Activated T-cell treated with anti-CD3 and anti-CD28 coated beads for 1 hour (primary cell): ENCODE results near the gene SCAPER.

Source experiments
- DNase-seq: peaks from one replicate; pipeline ENCODE4 v3.0.0-alpha.2; 2020; ENCODE audit warnings: low read depth

Gene SCAPER

GRCh38 chr15:76354823-76355440, 550.2 kb downstream of the SCAPER start:
- DNase-seq, result no peak

GRCh38 chr15:76353903-76354302, 551.2 kb downstream of the SCAPER start:
- DNase-seq, result no peak

DNA sequence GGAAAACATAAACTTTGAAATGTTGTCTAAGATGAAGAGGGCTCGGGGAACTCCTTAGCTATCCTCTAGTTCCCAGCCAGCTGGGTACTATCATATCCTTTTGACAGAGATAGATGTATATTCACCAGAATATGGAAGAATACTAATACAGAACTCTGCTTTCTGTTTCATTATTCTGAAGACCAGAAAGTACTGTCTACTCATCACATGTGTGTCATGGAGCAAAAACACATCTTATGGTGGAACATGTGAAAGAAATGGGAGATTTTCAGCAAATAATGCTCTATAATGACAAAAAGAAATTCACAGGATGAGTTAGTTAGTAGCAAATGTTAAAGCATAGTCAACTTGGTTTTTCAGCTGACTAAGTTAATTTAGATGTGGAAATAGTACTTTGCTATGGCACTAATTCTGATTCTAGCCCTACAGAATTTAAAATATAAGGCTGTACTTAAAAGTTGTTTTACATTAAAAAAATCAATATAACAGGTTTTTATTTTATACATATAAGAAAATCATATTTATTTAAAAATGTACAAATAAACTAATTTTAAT, 552.0 kb downstream of the SCAPER start:
- DNase-seq, result no peak

- DNase-seq, result no peak
Measured at GRCh38 chr15:76349301-76350070, 555.7 kb downstream of the SCAPER start.

DNA sequence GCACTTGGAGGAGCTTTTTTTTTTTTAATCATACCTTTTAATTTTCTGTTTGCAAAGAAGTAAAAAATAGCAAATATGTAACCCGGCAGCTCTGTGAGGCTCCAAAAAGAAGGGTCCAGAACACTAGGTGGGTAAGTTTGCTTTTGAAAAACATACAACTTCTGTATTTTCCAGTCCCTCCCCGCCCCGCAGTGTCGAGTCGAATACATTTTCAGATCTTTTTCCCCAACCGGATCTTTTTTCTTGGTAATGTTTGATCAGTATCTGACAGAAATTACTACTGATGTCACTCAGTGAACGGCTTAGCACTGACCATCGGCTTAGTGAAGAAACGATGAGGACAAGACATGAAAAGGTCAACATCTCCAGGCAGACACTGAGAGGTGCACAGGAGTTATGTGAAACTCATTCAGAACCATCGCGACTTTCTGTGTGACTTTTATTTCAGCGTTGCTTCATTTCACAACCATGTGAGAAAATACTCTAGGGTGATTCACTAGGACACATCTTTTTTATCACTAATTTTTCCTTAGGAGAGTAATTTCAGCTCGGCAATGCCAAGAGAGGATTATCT, 557.6 kb downstream of the SCAPER start:
- DNase-seq, result no peak

DNA sequence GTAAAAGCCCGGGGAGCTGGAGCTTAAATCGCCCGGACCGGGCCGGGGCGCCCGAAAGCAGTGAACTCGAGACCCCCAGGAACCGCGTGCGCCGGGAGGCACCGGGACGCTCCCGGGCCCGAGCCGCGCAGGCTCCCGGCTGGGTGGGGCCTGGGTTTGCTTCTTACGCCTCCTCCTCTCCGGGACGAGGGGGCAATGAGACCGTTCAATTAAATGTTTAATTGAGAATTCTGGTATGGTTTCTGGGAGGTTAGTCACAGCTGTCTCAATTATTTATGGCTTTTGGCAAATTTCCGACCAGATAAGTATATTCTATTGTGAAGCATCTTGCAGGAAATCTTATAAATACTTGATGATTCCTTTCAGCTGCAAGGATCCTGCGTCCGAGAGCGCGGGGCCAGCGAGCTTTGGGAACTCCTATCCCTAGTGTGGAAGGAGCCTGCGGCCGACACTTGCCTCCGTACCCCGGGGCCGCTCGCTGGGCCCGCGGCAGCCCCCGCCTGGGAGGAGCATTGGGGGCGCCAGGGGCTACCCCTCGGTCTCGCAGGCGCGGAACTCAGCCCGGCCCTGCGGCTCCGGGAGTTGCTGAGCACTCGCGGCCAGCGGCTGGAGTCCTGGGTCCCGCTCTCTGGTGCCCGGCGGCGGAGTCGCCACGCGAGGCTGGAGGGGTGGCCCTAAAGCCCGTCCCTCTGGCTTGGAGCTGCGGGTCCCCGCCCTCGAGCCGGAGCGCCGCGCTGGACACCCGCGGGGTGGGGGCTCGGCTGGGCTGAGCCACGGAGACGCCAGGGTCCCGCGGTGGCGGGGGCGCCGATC, 558.3 kb downstream of the SCAPER start:
- no peak for DNase-seq

GRCh38 chr15:76345880-76346668, 559.1 kb downstream of the SCAPER start:
- no peak for DNase-seq

DNA sequence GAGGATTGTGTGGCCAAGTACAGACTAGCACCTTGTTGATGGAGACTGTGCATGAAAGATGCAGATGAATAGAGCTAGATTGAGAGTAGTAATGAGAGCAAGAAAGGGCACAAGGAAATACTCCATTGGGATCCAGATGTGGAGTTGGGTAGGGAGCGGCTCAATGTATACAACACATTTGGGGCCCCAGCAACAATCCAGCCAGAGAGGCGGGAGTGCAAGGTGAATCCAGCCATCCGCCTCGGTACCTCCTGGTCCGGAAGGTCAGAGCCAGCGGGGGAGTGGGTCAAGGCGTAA, 559.6 kb downstream of the SCAPER start:
- no peak for DNase-seq

DNA sequence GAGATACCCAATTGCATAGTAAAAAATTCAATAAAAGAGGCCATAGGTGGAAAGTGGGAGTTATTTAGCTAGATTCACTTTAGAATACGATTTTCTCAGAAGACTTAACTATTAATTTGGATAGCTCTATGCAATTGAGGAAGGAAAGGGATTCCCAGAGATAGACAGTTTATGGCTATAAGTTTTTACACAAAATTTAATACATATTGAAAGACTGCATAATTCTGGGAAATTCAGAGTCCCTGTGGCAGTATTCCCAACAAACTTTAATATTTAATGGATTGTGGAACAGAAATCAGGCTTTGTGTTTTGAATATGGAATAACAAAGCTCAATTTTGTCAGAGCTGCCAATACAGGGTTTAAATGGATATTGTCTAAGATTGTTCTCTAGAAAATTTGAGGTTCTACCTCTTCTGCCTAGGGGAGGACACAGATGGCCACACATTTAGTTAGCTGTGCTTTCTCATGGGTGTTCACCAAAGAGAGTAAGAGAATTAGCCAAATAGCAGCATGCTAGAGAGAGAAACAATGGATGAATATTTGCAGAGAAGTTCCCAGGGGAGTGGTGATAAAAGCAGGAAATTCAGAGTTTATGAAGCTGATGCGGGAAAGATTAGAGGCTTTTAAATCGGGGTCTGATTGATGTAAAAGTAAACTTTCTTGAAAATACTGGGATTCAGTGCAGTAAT, 560.1 kb downstream of the SCAPER start:
- DNase-seq, result no peak

DNA sequence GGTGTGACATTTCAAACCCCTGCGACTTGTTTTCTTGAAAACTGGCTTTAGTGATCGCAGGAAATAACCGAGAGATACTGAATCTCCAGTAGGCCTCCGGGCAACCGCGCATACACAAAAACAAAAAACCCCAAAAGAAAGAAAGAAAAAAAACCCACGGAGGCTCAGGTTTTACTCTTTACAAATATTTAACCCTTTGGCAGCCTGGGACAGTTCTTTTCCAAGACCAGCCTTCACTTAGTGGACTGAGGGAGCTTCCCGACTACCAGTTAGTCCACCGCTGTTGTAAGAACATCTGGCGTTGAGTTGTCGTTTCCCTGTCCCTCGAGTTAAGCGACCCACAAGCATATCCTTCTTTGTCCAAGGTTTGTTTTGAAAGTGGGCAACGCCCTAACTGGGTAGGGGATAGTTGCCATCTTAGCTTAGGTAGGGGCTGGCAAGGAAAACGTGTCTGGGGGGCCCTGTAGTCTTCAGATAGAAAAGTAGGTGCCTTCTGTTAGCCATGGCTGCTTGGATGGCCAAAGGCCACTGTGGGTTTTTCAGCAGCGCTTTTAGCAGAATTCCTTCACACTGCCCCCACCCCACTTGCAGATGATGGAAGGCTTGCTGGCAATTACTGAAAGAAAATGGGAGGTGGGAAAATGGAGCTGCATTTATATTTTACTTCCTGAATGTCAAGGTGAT, 561.7 kb downstream of the SCAPER start:
- DNase-seq, result no peak

- no peak for DNase-seq
Measured at GRCh38 chr15:76342382-76343201, 562.5 kb downstream of the SCAPER start.

DNA sequence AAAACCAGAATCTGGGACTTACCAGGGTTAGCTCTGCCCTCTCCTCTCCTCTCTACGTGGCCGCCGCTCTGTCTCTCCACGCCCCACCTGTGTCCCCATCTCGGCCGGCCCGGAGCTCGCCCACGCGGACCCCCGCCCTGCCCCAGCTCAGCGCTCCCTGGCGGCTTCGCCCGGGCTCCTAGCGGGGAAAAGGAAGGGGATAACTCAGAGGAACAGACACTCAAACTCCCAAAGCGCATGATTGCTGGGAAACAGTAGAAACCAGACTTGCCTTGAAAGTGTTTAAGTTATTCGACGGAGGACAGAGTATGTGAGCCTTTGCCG, 563.1 kb downstream of the SCAPER start:
- no peak for DNase-seq

DNA sequence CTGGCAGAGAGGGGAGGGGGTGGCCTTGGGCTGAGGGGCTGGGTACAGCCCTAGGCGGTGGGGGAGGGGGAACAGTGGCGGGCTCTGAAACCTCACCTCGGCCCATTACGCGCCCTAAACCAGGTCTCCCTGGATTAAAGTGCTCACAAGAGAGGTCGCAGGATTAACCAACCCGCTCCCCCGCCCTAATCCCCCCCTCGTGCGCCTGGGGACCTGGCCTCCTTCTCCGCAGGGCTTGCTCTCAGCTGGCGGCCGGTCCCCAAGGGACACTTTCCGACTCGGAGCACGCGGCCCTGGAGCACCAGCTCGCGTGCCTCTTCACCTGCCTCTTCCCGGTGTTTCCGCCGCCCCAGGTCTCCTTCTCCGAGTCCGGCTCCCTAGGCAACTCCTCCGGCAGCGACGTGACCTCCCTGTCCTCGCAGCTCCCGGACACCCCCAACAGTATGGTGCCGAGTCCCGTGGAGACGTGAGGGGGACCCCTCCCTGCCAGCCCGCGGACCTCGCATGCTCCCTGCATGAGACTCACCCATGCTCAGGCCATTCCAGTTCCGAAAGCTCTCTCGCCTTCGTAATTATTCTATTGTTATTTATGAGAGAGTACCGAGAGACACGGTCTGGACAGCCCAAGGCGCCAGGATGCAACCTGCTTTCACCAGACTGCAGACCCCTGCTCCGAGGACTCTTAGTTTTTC, 563.6 kb downstream of the SCAPER start:
- no peak for DNase-seq

GRCh38 chr15:76340803-76341365, 564.3 kb downstream of the SCAPER start:
- DNase-seq, result no peak

- no peak for DNase-seq
Measured at GRCh38 chr15:76340198-76340802, 564.8 kb downstream of the SCAPER start.

- no peak for DNase-seq
Measured at GRCh38 chr15:76339305-76340197, 565.6 kb downstream of the SCAPER start.
